GM19438 (cell line): ENCODE measurements around the gene SCN4A.
"Not testable (repeated sequence)": the region's sequence is repeated elsewhere in the genome, so short reads cannot be mapped to it uniquely, and the experiment has no call there.

ENCODE experiments used
- ATAC-seq: cut with Tn5 transposase; IDR thresholded peaks from one replicate; pipeline ENCODE4 v1.9.1; 2021; ENCODE audit warnings: low read depth; ENCODE audit not compliant: unreplicated experiment

Gene SCN4A

DNA sequence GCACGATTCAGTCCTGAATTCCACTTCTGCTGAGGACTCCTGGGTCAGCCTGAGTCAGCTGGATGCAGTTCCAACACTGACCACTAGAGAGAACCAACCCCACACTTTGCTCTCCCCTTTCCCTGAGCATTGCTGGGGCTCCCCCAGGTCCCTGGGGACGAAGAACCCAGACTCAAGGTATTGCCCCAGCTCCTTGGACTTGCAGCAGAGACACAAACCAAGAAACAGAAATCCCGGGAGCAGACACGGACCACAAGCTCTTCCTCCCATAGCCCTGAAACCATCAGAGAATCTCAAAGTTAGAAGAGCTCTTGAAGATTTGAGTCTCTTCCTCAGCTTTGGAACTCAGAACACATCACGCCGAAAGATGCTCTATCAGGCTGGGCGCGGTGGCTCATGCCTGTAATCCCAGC lies 53.4 kb downstream of the SCN4A start:
- no peak for ATAC-seq

GRCh38 chr17:63918789-63919305 lies 53.9 kb downstream of the SCN4A start, which contains the start of gene GH1:
TSS of gene GH1 (minus strand) at chr17:63918839. CDS start at chr17:63918776, 63 bp downstream.
- not testable (repeated sequence) for ATAC-seq

GRCh38 chr17:63918305-63918704 lies 54.4 kb downstream of the SCN4A start:
- no peak for ATAC-seq

DNA sequence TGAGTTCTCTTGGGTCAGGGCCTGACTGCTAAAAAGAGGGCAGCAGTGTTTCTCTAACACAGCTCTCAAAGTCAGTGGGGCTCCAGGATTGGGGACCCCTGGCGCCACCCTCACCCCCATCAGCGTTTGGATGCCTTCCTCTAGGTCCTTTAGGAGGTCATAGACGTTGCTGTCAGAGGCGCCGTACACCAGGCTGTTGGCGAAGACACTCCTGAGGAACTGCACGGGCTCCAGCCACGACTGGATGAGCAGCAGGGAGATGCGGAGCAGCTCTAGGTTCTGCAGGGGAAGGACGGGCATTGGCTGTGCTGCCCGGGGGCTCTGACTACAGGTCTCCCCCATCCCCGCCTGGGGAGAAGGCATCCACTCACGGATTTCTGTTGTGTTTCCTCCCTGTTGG lies 55.1 kb downstream of the SCN4A start:
- ATAC-seq: no peak

DNA sequence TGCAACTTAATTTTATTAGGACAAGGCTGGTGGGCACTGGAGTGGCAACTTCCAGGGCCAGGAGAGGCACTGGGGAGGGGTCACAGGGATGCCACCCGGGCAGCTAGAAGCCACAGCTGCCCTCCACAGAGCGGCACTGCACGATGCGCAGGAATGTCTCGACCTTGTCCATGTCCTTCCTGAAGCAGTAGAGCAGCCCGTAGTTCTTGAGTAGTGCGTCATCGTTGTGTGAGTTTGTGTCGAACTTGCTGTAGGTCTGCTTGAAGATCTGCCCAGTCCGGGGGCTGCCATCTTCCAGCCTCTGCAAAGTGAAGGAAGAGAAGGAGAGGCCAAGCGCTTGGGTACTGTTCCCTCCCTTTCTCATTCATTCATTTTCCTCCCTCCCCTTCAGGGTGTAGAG lies 55.5 kb downstream of the SCN4A start:
- ATAC-seq: not testable (repeated sequence)

DNA sequence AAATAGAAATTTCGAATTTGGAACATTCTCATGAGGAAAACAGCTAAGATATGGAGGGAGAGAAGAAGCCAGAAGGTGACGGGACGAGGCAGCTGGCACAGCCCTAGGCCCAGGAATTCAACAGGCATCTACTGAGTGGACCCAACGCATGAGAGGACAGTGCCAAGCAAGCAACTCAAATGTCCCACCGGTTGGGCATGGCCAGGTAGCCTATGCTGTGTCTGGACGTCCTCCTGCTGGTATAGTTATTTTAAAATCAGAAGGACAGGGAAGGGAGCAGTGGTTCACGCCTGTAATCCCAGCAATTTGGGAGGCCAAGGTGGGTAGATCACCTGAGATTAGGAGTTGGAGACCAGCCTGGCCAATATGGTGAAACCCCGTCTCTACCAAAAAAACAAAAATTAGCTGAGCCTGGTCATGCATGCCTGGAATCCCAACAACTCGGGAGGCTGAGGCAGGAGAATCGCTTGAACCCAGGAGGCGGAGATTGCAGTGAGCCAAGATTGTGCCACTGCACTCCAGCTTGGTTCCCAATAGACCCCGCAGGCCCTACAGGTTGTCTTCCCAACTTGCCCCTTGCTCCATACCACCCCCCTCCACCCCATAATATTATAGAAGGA lies 56.0 kb downstream of the SCN4A start:
- ATAC-seq: no peak

DNA sequence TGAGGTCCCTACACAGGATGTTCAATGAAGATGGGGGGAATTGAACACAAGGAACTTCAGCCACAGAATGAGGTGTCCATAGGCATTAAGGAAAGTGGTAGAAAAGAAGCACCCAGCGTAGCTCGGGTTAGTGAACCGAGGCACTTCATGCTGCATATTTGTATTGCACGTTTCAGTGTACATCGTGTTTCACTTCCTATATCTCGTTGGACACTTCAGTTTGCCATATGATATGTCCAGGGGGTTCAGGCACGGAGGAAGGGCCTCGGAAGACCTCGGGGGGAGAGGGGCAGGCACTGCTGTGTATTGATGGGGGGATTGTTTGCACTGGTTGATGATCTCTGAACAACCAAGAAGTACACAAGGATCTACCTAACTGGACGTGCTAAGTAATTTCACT lies 57.0 kb downstream of the SCN4A start:
- ATAC-seq: not testable (repeated sequence)

- no peak for ATAC-seq
Observed at GRCh38 chr17:63914471-63914870, 58.2 kb downstream of the SCN4A start.

DNA sequence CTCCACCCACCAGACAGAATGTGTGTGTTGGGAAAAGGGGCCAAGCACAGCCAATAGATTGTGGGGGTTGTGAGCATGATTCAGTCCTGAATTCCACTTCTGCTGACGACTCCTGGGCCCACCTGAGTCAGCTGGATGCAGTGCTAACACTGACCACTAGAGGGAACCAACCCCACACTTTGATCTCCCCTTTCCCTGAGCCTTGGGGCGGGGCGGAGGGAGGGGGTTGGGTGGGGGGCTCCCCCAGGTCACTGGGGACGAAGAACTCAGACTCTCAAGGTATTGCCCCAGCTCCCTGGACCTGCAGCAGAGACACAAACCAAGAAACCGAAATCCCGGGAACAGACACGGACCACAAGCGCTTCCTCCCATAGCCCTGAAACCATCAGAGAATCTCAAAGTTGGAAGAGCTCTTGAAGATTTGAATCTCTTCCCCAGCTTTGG lies 61.0 kb downstream of the SCN4A start:
- no peak for ATAC-seq

DNA sequence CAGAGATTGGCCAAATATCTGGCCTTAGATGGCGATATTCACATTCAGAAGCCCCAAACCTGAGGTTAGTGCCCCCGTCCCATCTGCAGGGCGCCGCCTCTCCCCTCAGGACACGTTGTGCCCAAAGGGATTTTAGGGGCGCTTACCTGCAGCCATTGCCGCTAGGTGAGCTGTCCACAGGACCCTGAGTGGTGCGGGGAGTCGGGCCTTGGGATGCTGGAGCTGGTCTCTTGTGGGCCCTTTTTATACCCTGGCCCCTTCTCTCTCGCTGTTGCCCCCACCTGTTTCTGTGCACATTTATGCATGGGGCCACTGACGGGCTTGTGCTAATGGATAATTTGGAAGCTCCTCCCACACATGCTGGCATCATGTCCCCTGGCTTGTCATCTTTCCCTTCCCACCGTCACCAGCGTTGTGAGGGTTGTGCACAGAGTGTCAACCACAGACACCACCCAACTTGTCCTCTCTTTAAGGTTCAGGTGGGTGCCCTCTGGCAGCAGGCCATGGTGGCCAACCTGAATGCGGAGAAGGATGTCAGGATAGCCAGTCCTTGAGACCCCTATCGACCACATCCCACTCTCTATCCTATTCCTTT lies 61.6 kb downstream of the SCN4A start, which contains the start of gene CSHL1:
Gene CSHL1, minus strand, starts transcription at position 218 of the 595 bp plus-strand sequence. Its CDS starts 62 bp downstream, at position 156.
- no peak for ATAC-seq

- ATAC-seq: no peak
Observed at GRCh38 chr17:63910096-63910495, 62.6 kb downstream of the SCN4A start.

DNA sequence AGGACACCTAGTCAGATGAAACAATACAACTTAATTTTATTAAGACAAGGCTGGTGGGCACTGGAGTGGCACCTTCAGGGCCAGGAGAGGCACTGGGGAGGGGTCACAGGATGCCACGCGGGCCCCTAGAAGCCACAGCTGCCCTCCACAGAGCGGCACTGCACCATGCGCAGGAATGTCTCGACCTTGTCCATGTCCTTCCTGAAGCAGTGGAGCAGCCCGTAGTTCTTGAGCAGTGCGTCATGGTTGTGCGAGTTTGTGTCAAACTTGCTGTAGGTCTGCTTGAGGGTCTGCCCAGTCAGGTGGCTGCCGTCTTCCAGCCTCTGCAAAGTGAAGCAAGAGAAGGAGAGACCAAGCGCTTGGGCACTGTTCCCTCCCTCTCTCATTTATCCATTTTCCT lies 63.1 kb downstream of the SCN4A start:
- ATAC-seq: not testable (repeated sequence)

DNA sequence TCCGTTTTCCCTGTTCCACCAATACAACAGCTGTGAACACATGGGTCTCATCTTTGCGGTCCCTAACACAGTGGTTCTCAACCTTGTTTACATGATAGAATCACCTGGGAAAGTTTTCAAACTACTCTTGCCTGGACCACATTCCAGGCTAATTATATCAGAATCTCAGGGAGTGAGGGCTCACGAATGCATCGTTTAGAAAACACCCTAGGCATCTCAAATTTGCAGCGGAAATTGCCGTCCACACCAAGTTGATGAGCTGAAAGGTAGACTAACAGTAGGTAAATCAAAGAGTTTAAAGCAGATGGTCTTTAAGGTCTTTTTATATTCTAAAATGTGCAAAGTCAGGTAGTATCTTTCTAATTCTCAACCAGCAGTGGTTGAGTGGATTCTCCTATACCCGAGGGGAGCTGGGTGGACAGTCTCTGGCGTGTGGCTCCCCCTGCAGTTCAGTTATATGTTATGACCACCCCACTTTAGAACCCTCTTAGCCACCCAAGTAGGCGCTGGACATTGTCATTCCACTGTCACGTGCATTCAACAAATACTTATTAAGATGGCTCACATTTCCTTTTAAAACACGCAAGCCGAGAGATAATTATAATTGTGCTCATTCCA lies 65.4 kb downstream of the SCN4A start:
- ATAC-seq: not testable (repeated sequence)

- not testable (repeated sequence) for ATAC-seq
Observed at GRCh38 chr17:63904796-63905195, 67.9 kb downstream of the SCN4A start.

GRCh38 chr17:63903787-63904201 lies 68.9 kb downstream of the SCN4A start:
- ATAC-seq: not testable (repeated sequence)

DNA sequence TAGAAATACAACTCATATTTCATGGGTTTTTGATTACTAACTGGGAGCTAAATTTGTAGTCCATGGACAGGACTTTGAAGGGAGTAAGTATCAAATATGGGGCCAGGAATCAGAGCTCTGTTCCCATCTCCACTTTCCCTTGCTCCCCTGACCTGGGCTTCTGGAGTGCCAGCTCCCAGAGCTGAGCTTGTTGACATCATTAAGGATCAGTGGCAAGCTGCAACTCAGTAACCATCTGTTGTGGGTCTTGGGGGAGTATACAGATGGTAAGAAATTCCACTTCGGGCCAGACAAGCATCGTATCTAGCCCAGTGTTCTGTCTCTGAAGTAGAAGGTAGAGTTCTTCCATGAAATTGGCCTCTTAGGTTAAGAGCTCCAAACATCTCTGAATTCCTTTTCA lies 70.7 kb downstream of the SCN4A start:
- not testable (repeated sequence) for ATAC-seq

DNA sequence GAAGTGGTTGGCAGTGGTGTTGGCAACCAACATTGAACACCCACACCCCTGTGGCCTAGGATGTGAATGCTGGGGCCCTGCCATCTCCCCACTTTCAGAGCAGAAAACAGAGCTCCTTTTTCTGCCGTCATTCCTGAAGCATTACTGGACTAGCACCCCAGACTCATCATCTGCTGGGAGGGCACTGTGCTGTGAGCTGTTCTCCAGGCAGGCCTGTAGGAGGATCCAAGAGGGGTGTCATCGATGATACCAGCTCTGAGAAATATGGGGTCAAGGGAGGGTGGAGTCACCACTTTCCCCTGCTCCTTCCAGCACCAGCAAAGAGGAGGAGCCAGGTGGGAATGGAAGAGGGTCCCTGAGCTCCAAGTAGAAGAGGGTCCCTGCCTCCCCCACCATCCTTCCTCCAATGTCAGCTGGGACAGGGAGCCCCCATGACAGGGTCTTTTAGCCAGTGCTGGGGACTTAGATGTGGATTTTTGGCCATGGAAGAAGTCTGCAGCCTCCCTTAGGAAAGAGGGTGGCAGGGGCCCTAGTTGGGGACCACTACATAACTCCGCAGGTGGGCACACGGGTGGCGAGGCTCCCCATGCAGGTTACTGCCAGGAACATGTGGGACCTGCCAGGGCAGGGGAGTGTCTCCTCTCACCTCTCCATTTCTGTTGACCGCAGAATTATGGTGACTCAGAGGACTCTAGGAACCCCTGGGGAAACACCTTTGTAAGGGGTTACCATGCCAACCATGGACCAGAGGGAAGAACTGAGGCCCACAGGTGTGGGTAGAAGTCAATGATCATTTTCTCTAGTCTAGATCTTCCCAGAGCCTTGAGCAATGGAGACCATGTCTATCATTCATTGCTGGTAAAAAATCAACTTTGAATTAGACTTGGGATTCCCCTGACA lies 73.6 kb downstream of the SCN4A start:
- ATAC-seq: not testable (repeated sequence)

DNA sequence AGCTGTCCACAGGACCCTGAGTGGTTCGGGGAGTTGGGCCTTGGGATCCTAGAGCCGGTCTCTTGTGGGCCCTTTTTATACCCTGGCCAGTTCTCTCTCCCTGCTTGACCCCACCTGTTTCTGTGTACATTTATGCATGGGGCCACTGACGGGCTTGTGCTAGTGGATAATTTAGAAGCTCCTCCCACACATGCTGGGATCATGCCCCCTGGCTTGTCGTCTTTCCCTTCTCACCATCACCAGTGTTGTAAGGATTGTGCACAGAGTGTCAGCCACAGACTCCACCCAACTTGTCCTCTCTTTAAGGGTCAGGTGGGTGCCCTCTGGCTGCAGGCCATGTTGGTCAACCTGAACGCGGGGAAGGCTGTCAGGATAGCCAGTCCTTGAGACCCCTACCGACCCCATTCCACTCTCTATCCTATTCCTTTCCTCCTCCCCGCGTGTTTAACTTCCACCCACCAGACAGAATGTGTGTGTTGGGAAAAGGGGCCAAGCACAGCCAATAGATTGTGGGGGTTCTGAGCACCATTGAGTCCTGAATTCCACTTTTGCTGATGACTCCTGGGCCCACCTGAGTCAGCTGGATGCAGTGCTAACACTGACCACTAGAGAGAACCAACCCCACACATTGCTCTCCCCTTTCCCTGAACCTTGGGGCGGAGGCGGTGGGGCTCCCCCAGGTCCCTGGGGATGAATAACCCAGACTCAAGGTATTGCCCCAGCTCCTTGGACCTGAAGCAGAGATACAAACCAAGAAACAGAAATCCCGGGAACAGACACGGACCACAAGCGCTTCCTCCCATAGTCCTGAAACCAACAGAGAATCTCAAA lies 76.0 kb downstream of the SCN4A start, which contains the start of gene CSH1:
Gene CSH1, minus strand, starts transcription at position 51 of the 831 bp plus-strand sequence. CDS start 63 bp downstream, outside the sequence.
- ATAC-seq: not testable (repeated sequence)

GRCh38 chr17:63894821-63895220 lies 77.9 kb downstream of the SCN4A start:
- not testable (repeated sequence) for ATAC-seq
